ENCODE results near the gene SCARF2.
"Not testable (repeated sequence)": the region's sequence is repeated elsewhere in the genome, so short reads cannot be mapped to it uniquely, and the experiment has no call there.

SCARF2 gene

DNA sequence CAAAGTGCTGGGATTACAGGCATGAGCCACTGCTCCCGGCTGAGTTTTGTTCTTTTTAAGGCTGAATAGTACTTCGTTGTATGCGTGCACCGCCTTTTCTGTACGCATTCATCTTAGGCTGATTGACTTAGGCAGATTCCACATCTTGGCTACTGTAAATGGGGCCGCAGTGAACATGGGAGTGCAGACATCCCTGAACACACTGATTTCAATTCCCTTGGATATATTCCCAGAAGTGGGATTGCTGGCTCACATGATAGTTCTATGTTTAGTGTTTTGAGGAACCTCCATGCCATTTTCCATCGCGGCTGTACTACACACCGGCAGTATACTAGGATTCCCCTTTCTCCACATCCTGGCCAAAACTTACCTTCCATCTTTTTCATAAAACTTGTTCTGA is 54.1 kb downstream of the SCARF2 start:
- DNase-seq (ENCODE audit: low read depth, low spot score): no peak
- CTCF ChIA-PET: no interaction called here
- H3K4me3 ChIP-seq (ENCODE audit: low read depth, low read length): no peak overlapping the region
- TF ChIP-seq, protein P1, sequence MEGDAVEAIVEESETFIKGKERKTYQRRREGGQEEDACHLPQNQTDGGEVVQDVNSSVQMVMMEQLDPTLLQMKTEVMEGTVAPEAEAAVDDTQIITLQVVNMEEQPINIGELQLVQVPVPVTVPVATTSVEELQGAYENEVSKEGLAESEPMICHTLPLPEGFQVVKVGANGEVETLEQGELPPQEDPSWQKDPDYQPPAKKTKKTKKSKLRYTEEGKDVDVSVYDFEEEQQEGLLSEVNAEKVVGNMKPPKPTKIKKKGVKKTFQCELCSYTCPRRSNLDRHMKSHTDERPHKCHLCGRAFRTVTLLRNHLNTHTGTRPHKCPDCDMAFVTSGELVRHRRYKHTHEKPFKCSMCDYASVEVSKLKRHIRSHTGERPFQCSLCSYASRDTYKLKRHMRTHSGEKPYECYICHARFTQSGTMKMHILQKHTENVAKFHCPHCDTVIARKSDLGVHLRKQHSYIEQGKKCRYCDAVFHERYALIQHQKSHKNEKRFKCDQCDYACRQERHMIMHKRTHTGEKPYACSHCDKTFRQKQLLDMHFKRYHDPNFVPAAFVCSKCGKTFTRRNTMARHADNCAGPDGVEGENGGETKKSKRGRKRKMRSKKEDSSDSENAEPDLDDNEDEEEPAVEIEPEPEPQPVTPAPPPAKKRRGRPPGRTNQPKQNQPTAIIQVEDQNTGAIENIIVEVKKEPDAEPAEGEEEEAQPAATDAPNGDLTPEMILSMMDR (IDR thresholded peaks at IDR 0.05; ENCODE audit: insufficient read depth, low read length, missing control alignments): no peak
- POLR2A ChIA-PET: no interaction called here

DNA sequence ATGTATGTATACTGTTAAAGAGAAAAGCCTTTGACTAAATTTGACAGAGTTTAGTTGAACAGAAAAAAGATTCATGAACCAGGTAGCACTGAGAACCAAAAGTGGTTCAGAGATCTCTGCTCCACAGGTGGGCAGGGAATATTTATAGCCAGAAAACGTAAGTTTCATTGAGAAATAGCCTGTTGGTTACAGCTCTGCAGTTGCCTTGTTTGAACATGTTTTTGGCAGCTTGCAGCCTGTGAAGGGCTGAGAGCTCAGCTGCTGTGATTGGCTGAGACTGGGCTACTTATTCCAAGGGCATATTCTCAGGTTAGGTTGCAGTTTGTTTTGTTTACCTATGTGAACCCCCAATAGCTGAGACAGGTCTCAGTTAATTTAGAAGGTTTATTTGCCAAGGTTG is 57.1 kb downstream of the SCARF2 start:
- POLR2A ChIA-PET: no interaction called here
- TF ChIP-seq, protein P1 (IDR thresholded peaks at IDR 0.05; ENCODE audit: insufficient read depth, low read length, missing control alignments): no peak
- DNase-seq (ENCODE audit: low read depth, low spot score): no peak
- H3K4me3 ChIP-seq (ENCODE audit: low read depth, low read length): no peak overlapping the region
- CTCF ChIA-PET: interaction anchor here (1.7 kb wide), 1 partner anchor 13 kb away, joined by 5 read pairs; the partner anchor contains the start of gene ZNF74

DNA sequence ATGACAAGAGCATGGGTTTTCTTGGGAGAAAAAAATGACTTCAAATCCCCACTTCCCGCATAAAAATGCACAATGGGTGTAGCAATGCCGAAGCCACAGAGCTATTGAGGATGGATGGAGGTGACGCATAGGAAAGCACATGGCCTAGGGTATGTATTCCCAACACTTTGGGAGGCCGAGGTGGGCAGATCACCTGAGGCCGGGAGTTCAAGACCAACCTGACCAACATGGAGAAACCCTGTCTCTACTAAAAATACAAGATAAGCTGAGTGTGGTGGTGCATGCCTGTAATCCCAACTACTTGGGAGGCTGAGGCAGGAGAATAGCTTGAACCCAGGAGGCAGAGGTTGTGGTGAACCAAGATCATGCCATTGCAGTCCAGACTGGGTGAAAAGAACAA is 58.9 kb downstream of the SCARF2 start:
- CTCF ChIA-PET: interaction anchor here (1.1 kb wide), 1 partner anchor 15 kb away, joined by 3 read pairs; the partner anchor contains the start of gene ZNF74
- H3K4me3 ChIP-seq (ENCODE audit: low read depth, low read length); POLR2A ChIA-PET; DNase-seq (ENCODE audit: low read depth, low spot score): not testable (repeated sequence)

DNA sequence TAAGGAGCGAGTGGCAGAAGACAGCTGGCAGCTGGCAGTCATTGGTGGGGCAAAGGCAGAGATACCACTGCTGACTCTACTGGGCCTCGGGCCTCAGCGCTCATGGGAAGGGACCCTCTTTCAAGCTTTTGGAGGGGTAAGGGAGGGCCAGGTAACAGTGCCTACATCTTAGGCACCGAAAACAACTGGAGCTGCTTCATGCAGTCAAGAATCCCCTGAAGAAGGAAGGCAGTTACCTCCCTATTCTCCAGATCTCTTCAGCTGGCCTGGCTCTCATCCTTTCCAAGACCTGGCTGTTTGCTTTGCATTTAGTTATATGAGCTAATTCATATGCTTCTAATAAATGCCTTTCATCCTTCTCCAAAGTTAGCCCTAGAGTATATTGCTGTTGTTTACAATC is 59.5 kb downstream of the SCARF2 start:
- POLR2A ChIA-PET: no interaction called here
- TF ChIP-seq, protein P1 (IDR thresholded peaks at IDR 0.05; ENCODE audit: insufficient read depth, low read length, missing control alignments): no peak

DNA sequence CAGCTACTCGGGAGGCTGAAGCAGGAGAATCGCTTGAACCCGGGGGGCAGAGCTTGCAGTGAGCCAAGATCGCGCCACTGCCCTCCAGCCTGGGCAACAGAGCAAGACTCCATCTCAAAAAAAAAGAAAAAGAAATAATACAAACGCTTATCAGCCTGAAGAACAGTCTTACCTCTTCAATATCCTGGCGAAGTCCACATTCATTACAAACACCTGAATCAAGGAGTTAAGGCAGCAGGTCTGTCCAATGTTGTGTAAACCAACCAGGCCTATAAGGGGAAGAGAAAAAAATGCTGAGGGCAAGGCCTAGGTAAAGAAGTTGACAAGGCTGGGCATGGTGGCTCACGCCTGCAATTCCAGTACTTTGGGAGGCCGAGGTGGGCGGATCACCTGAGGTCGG is 60.6 kb downstream of the SCARF2 start:
- CTCF ChIA-PET: interaction anchor here (1.1 kb wide), 1 partner anchor 72 kb away, joined by 3 read pairs; no protein-coding TSS in a partner anchor
- H3K4me3 ChIP-seq (ENCODE audit: low read depth, low read length); DNase-seq (ENCODE audit: low read depth, low spot score); POLR2A ChIA-PET: not testable (repeated sequence)

More for the DNA sequence above, 59.5 kb downstream of the SCARF2 start:
- DNase-seq (ENCODE audit: low read depth, low spot score): no peak
- H3K4me3 ChIP-seq (ENCODE audit: low read depth, low read length): no peak overlapping the region
- CTCF ChIA-PET: interaction anchor here (1.1 kb wide), 1 partner anchor 16 kb away, joined by 3 read pairs; the partner anchor contains the start of gene ZNF74

DNA sequence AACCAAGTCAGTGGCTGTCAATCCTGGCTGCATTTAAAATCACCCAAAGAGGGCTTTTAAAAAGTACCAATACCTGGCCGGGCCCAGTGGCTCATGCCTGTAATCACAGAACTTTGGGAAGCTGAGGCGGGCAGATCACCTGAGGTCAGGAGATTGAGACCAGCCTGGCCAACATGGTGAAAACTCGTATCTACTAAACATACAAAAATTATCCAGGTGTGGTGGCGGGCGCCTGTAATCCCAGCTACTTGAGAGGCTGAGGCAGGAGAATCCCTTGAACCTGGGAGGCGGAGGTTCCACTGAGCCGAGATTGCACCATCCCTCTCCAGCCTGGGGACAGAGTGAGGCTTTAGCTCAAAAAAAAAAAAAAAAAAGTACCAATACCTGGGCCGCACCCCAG is 61.3 kb downstream of the SCARF2 start:
- H3K4me3 ChIP-seq (ENCODE audit: low read depth, low read length); DNase-seq (ENCODE audit: low read depth, low spot score); POLR2A ChIA-PET: not testable (repeated sequence)
- CTCF ChIA-PET: interaction anchor here (1.1 kb wide), 1 partner anchor 73 kb away, joined by 3 read pairs; no protein-coding TSS in a partner anchor
